Stomach (tissue), 9 donors: ENCODE data around the gene PHF21B. TPM values are rescaled to one million over a fixed set of nuclear protein-coding genes. Genes with fewer than 3 reads are reported as not detected.

ENCODE experiments used
- DNase-seq, 2 donors: peaks; one replicate each; pipeline versions ENCODE4 v3.0.0 to v3.0.0-alpha.2; 2013 to 2019
- H3K27ac ChIP-seq, 5 donors: fragments of 200-600 bp in 4 of 5; sonication (generic) in 4 of 5; one replicate each; pipeline ENCODE4 v1.5.1; 2013 to 2019; ENCODE audit warnings: mild to moderate bottlenecking in 1 of 5, moderate library complexity in 1 of 5
- H3K27me3 ChIP-seq, 3 donors: fragments of 200-600 bp; sonication (generic); one replicate each; pipeline ENCODE4 v1.5.1; 2017 to 2019; ENCODE audit warnings: mixed run types in 1 of 3
- H3K36me3 ChIP-seq, 4 donors: fragments of 200-600 bp; sonication (generic); 1 replicate in 3 of 4; 2 replicates in 1 of 4; pipeline ENCODE4 v1.5.1; 2016 to 2019
- H3K4me1 ChIP-seq, 4 donors: fragments of 200-600 bp; sonication (generic); one replicate each; pipeline ENCODE4 v1.5.1; 2016 to 2019
- H3K4me3 ChIP-seq, 4 donors: fragments of 200-600 bp; sonication (generic) in 3 of 4; one replicate each; pipeline ENCODE4 v1.5.1; 2016 to 2019; ENCODE audit warnings: mild to moderate bottlenecking in 1 of 4
- H3K9me3 ChIP-seq, 4 donors: fragments of 200-600 bp; sonication (generic); one replicate each; pipeline ENCODE4 v1.5.1; 2016 to 2019
- CTCF ChIP-seq, 7 experiments: fragments of 450-650 bp in 4 of 7; fragments of 200-600 bp in 3 of 7; sonication (generic) in 3 of 7; IDR thresholded peaks; one replicate each; pipeline ENCODE4 v1.5.1; 2016 to 2019; ENCODE audit warnings: antibody characterized with exemption in 7 of 7, control low read depth in 2 of 7, mild to moderate bottlenecking in 1 of 7
- EP300 ChIP-seq: sonication (generic); formaldehyde crosslinking; IDR thresholded peaks from one replicate; pipeline ENCODE4 v1.6.1; 2017; ENCODE audit warnings: antibody characterized with exemption
- POLR2A ChIP-seq, 4 donors: fragments of 450-650 bp; IDR thresholded peaks; one replicate each; pipeline ENCODE4 v1.6.1; 2016; ENCODE audit warnings: antibody characterized with exemption in 4 of 4, control low read depth in 2 of 4, mild to moderate bottlenecking in 1 of 4, moderate library complexity in 1 of 4
- POLR2AphosphoS5 ChIP-seq, 3 donors: sonication (generic); formaldehyde crosslinking; IDR thresholded peaks; one replicate each; pipeline ENCODE4 v1.6.1; 2016; ENCODE audit warnings: antibody characterized with exemption in 3 of 3
- WGBS, 5 donors: extraction: QIAGEN DNeasy Blood & Tissue Kit in 3 of 5; methylation state at CpG; one replicate each; pipeline versions ENCODE4 v1.1.5 to v1.1.7; 2013 to 2018; 5-methylcytosine and 5-hydroxymethylcytosine counted together
- intact Hi-C: fragments of 100-400 bp; cut with DNase I; formaldehyde crosslinking; loops from one replicate; pipeline ENCODE4 v1.15.1; 2023; ENCODE audit warnings: low total_unique reads
- polyA plus RNA-seq, 3 donors: library from polyadenylated mRNA; stranded (reverse); fragments of 200-250 nt; gene quantifications; one replicate each; pipeline ENCODE4 v1.2.3, GENCODE V29; 2013
- total RNA-seq, 5 donors: library from RNA; depleted of rRNA; stranded (reverse); fragments of >200 nt; gene quantifications; one replicate each; pipeline versions ENCODE4 v1.1.0 to v1.2.3, GENCODE V29; 2014 to 2016
- donor health status: healthy with polysubstance abuse.
- donor health status: Bipolar disorder and iron deficiency.
- donor health status: healthy.

PHF21B gene
- total and polyA plus RNA-seq, 8 donors = 0.12 to 0.45 (median 0.26) TPM; not detected in 4

GRCh38 chr22:45051419-45051818, 41.6 kb upstream of the PHF21B start:
- no peak for DNase-seq
- intact Hi-C loops = no loop called here
- WGBS, 5 donors = 78 to 91% (median 88%) methylated on average over 8 of the region's 8 CpGs
- Histone ChIP-seq H3K9me3 (no peaks in the 10 kb centered on the region), H3K27me3 (peaks cover 0 to 77% (median 11%) of the 10 kb centered on the region in 3 donors), H3K4me3 (no peak overlapping the region), H3K36me3 (no peaks in the 10 kb centered on the region), H3K4me1 (no peaks in the 10 kb centered on the region), H3K27ac (no peak overlapping the region)
- TF ChIP-seq EP300 = no peak
- TF ChIP-seq POLR2AphosphoS5 (IDR thresholded peaks at IDR 0.05) = no peak
- TF ChIP-seq CTCF (IDR thresholded peaks at IDR 0.05) = no peak
- no peak for TF ChIP-seq POLR2A (IDR thresholded peaks at IDR 0.05)

GRCh38 chr22:45047260-45047659, 37.5 kb upstream of the PHF21B start:
- TF ChIP-seq POLR2AphosphoS5 (IDR thresholded peaks at IDR 0.05) = no peak
- no peak for TF ChIP-seq EP300
- TF ChIP-seq POLR2A (IDR thresholded peaks at IDR 0.05) = no peak
- TF ChIP-seq CTCF (IDR thresholded peaks at IDR 0.05) = no peak
- Histone ChIP-seq H3K4me3 (no peak overlapping the region), H3K4me1 (no peaks in the 10 kb centered on the region), H3K27me3 (peaks cover 0 to 85% (median 22%) of the 10 kb centered on the region in 3 donors), H3K27ac (no peak overlapping the region), H3K9me3 (peaks cover 0 to 4% (median 0%) of the 10 kb centered on the region in 4 donors), H3K36me3 (no peaks in the 10 kb centered on the region)
- WGBS, 5 donors = 18 to 35% (median 27%) methylated on average over 6 of the region's 6 CpGs
- intact Hi-C loops = no loop called here
- no peak for DNase-seq

GRCh38 chr22:45045208-45045607, 35.4 kb upstream of the PHF21B start:
- no peak for DNase-seq
- Histone ChIP-seq H3K36me3 (no peaks in the 10 kb centered on the region), H3K27ac (no peak overlapping the region), H3K9me3 (peaks cover 0 to 4% (median 0%) of the 10 kb centered on the region in 4 donors), H3K27me3 (peaks cover 0 to 76% (median 22%) of the 10 kb centered on the region in 3 donors), H3K4me3 (no peak overlapping the region), H3K4me1 (no peaks in the 10 kb centered on the region)
- TF ChIP-seq EP300 (no peak), POLR2AphosphoS5 (IDR thresholded peaks at IDR 0.05) (no peak), CTCF (IDR thresholded peaks at IDR 0.05) (no peak), POLR2A (IDR thresholded peaks at IDR 0.05) (no peak)
- intact Hi-C loops = no loop called here
- 54 to 67% (median 65%) methylated on average over 7 of the region's 7 CpGs for WGBS, 5 donors

- intact Hi-C loops = no loop called here
- Histone ChIP-seq H3K9me3 (peaks cover 0 to 4% (median 0%) of the 10 kb centered on the region in 4 donors), H3K27me3 (peaks cover 0 to 66% (median 16%) of the 10 kb centered on the region in 3 donors), H3K4me1 (no peaks in the 10 kb centered on the region), H3K4me3 (no peak overlapping the region), H3K27ac (no peak overlapping the region), H3K36me3 (no peaks in the 10 kb centered on the region)
- no peak for DNase-seq
- WGBS, 5 donors = 69 to 75% (median 71%) methylated on average over 7 to 8 of the region's 8 CpGs
- TF ChIP-seq POLR2A (IDR thresholded peaks at IDR 0.05) (no peak), EP300 (no peak), POLR2AphosphoS5 (IDR thresholded peaks at IDR 0.05) (no peak), CTCF (IDR thresholded peaks at IDR 0.05) (no peak)
Observed at GRCh38 chr22:45042263-45042662, 32.5 kb upstream of the PHF21B start.
